Natural killer cell (primary cell): ENCODE measurements around the gene BACH2. TPM values are rescaled to one million over a fixed set of nuclear protein-coding genes. Genes with fewer than 3 reads are reported as not detected.

Source experiments
- ATAC-seq, 3 donors: fragments of 150-1000 bp in 2 of 3; fragments of 200-7000 bp in 1 of 3; cut with Tn5 transposase; 1 replicate in 1 of 3; 2 replicates in 2 of 3; pipeline ENCODE4 v1.10.0; 2021; ENCODE audit warnings: mild to moderate bottlenecking in 2 of 3, moderate library complexity in 2 of 3
- DNase-seq, 2 donors: peaks; one replicate each; pipeline versions ENCODE4 v3.0.0 to v3.0.0-alpha.2; 2013 to 2021; ENCODE audit warnings: mixed read lengths in 1 of 2
- H3K27ac ChIP-seq: one replicate; pipeline ENCODE4 v1.5.1; 2013; ENCODE audit warnings: mild to moderate bottlenecking, low read length
- H3K27me3 ChIP-seq: one replicate; pipeline ENCODE4 v1.6.1; 2013; ENCODE audit warnings: low read length; ENCODE audit not compliant: control insufficient read depth, insufficient read depth
- H3K36me3 ChIP-seq: one replicate; pipeline ENCODE4 v1.6.1; 2013; ENCODE audit warnings: low read length; ENCODE audit not compliant: control insufficient read depth, insufficient read depth
- H3K4me1 ChIP-seq: one replicate; pipeline ENCODE4 v1.6.1; 2013; ENCODE audit warnings: low read length; ENCODE audit not compliant: control insufficient read depth, insufficient read depth
- H3K4me3 ChIP-seq: one replicate; pipeline ENCODE4 v1.5.1; 2013; ENCODE audit warnings: low read length
- H3K9me3 ChIP-seq: one replicate; pipeline ENCODE4 v1.6.1; 2013; ENCODE audit warnings: low read length; ENCODE audit not compliant: control insufficient read depth, insufficient read depth
- H3K27ac Mint-ChIP-seq, 2 donors: one replicate each; pipeline ENCODE4 v1.8.0; 2022; ENCODE audit warnings: mild to moderate bottlenecking in 2 of 2, mixed read lengths in 2 of 2, moderate library complexity in 1 of 2
- H3K27me3 Mint-ChIP-seq, 2 donors: one replicate each; pipeline ENCODE4 v1.8.0; 2022; ENCODE audit warnings: low read depth in 2 of 2, mixed read lengths in 2 of 2
- H3K36me3 Mint-ChIP-seq: one replicate; pipeline ENCODE4 v1.8.0; 2022; ENCODE audit warnings: mixed read lengths
- H3K4me1 Mint-ChIP-seq, 2 donors: one replicate each; pipeline ENCODE4 v1.8.0; 2022; ENCODE audit warnings: mixed read lengths in 2 of 2
- H3K4me3 Mint-ChIP-seq: one replicate; pipeline ENCODE4 v1.8.0; 2022; ENCODE audit warnings: mild to moderate bottlenecking, moderate library complexity, mixed read lengths
- H3K9me3 Mint-ChIP-seq, 2 donors: one replicate each; pipeline ENCODE4 v1.8.0; 2022; ENCODE audit warnings: mixed read lengths in 2 of 2
- WGBS: methylation state at CpG from one replicate; pipeline ENCODE4 v1.1.7; 2013; ENCODE audit warnings: missing lambda C conversion rate; ENCODE audit not compliant: insufficient coverage; 5-methylcytosine and 5-hydroxymethylcytosine counted together
- intact Hi-C: fragments of 100-400 bp; cut with micrococcal nuclease; formaldehyde crosslinking; loops from one replicate; pipeline ENCODE4 v1.14.2; 2022
- total RNA-seq, 4 donors: library from RNA; stranded (reverse); fragments of 120-200 nt in 1 of 4; gene quantifications; one replicate each; pipeline versions ENCODE4 v1.2.3 to v1.2.4, GENCODE V29; 2013 to 2022
- TF ChIP-seq, protein P1 (sequence below): fragments of 200-600 bp; IDR thresholded peaks from one replicate; pipeline ENCODE4 v1.8.0; 2022; ENCODE audit warnings: antibody characterized with exemption

BACH2 gene
- total RNA-seq, 3 donors from 2014 or later (not counting 1 experiment from before 2014, with no cell fraction given), result 32.1 to 37.8 (median 32.7) TPM

DNA sequence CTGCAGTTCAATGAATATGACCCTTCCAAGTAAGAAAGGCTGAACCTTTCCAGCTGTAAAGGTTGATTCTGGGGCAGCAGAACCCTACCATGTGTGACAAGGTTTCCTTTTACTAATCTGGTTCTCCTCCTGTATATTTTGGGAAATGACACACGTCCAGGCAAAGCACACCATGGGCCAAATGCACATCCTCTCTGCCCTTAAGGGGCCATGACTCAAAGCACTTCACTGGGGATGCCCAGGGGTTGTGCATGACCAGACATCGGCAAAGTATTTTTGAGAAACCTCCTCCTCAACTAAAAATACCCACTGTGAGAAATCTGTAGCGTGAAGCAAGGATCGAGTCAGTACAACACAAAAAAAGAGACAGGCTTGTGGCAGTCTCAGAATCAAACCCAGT lies 174.7 kb downstream of the BACH2 start:
- Mint-ChIP-seq H3K27me3 (peaks cover 0 to 4% of the 10 kb centered on the region in 2 donors), H3K27ac (no peak overlapping the region), H3K4me1 (peaks cover 0 to 14% of the 10 kb centered on the region in 2 donors), H3K36me3 (no peaks in the 10 kb centered on the region), H3K4me3 (no peak overlapping the region), H3K9me3 (no peaks in the 10 kb centered on the region)
- intact Hi-C loops, result no loop called here
- TF ChIP-seq, protein P1, sequence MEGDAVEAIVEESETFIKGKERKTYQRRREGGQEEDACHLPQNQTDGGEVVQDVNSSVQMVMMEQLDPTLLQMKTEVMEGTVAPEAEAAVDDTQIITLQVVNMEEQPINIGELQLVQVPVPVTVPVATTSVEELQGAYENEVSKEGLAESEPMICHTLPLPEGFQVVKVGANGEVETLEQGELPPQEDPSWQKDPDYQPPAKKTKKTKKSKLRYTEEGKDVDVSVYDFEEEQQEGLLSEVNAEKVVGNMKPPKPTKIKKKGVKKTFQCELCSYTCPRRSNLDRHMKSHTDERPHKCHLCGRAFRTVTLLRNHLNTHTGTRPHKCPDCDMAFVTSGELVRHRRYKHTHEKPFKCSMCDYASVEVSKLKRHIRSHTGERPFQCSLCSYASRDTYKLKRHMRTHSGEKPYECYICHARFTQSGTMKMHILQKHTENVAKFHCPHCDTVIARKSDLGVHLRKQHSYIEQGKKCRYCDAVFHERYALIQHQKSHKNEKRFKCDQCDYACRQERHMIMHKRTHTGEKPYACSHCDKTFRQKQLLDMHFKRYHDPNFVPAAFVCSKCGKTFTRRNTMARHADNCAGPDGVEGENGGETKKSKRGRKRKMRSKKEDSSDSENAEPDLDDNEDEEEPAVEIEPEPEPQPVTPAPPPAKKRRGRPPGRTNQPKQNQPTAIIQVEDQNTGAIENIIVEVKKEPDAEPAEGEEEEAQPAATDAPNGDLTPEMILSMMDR, result no peak
- Histone ChIP-seq H3K9me3 (no peaks in the 10 kb centered on the region), H3K27me3 (no peaks in the 10 kb centered on the region), H3K27ac (no peak overlapping the region), H3K4me3 (no peak overlapping the region), H3K36me3 (no peaks in the 10 kb centered on the region), H3K4me1 (no peaks in the 10 kb centered on the region)
- ATAC-seq (no peak), DNase-seq (no peak)
- WGBS, result 81% methylated on average over 4 of the region's 4 CpGs

DNA sequence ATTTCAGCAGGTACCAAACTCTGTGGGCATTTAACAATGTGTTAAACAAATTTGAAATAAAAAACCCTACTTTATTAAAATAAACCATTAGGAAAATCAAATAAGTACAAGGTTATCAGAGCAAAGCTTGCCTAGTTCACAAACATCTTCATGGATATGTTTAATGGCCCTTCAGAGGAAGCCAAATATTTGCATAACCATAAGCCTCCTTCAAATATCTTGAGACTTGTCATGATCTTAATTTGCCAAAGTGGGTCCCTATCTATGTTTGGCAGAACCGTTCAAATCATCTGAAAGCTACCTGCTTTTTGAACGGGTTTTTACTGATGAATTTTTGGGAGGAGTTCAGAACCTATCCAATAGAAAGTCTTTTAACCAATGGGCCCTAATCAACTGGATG lies 176.3 kb downstream of the BACH2 start:
- TF ChIP-seq, protein P1, result no peak
- Histone ChIP-seq H3K4me3 (no peak overlapping the region), H3K4me1 (no peaks in the 10 kb centered on the region), H3K36me3 (no peaks in the 10 kb centered on the region), H3K27ac (no peak overlapping the region), H3K27me3 (no peaks in the 10 kb centered on the region), H3K9me3 (no peaks in the 10 kb centered on the region)
- no peak overlapping the region for H3K27ac Mint-ChIP-seq
- ATAC-seq (no peak), DNase-seq (no peak)
- 78% methylated on average over 2 of the region's 2 CpGs for WGBS
- no peaks in the 10 kb centered on the region for H3K4me1 Mint-ChIP-seq
- H3K9me3 Mint-ChIP-seq, result no peaks in the 10 kb centered on the region
- peaks cover 0 to 4% of the 10 kb centered on the region in 2 donors for H3K27me3 Mint-ChIP-seq
- intact Hi-C loops, result no loop called here
- H3K36me3 Mint-ChIP-seq, result no peaks in the 10 kb centered on the region
- no peak overlapping the region for H3K4me3 Mint-ChIP-seq

DNA sequence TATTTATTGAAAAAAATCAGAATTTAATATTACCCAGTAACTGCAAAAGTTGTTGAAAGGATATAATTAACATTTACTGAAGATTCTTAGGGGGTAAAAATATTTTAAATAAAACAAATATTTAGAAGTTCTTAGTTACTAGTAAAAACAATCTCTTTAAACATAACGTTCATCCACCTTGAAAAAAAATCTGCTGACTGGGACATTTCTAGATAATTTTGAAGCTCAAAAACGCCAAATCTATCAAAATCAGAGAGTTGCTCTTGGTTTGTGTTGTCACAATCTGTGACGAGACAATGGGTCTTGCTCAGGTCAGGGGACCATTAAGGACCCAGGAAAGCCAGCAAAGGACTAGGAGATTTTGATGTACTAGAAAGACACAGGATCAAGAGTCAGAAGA lies 177.0 kb downstream of the BACH2 start:
- Mint-ChIP-seq H3K36me3 (no peaks in the 10 kb centered on the region), H3K4me3 (no peak overlapping the region)

DNA sequence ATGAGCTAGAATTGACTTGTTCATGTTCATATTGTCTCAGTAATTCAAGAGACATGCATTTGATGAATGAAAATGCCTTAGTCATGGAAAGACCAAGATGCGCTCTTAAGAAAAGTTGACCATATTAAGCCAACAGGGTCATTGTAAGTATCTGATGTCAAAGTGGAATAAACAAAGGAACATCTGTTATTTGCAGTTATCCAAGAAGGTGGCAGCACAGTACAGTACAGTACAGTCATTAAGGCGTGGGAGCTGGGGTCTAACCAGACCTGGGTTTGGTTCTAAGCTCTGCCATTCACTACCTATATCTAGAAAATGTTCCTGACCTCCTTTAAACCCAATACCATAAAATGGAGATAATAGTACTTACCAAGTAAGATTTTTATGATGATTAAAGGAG lies 178.1 kb downstream of the BACH2 start:
- no peaks in the 10 kb centered on the region for H3K27me3 ChIP-seq
- H3K36me3 ChIP-seq, result no peaks in the 10 kb centered on the region
- H3K4me3 Mint-ChIP-seq, result no peak overlapping the region
- TF ChIP-seq, protein P1, result no peak
- H3K9me3 ChIP-seq, result no peaks in the 10 kb centered on the region
- intact Hi-C loops, result no loop called here
- no peak for DNase-seq
- no peak overlapping the region for H3K27ac ChIP-seq
- no peak for ATAC-seq
- no peak overlapping the region for H3K27ac Mint-ChIP-seq
- H3K9me3 Mint-ChIP-seq, result no peaks in the 10 kb centered on the region
- no peaks in the 10 kb centered on the region for H3K4me1 Mint-ChIP-seq
- peaks cover 0 to 4% of the 10 kb centered on the region in 2 donors for H3K27me3 Mint-ChIP-seq
- no peak overlapping the region for H3K4me3 ChIP-seq
- peaks cover 5% of the 10 kb centered on the region for H3K36me3 Mint-ChIP-seq
- no peaks in the 10 kb centered on the region for H3K4me1 ChIP-seq
- 95% methylated on average over 2 of the region's 2 CpGs for WGBS

More for the DNA sequence above, 177.0 kb downstream of the BACH2 start:
- H3K27me3 ChIP-seq, result no peaks in the 10 kb centered on the region
- H3K4me3 ChIP-seq, result no peak overlapping the region
- intact Hi-C loops, result no loop called here
- Mint-ChIP-seq H3K27ac (no peak overlapping the region), H3K27me3 (peaks cover 0 to 4% of the 10 kb centered on the region in 2 donors), H3K9me3 (no peaks in the 10 kb centered on the region), H3K4me1 (no peaks in the 10 kb centered on the region)
- no peaks in the 10 kb centered on the region for H3K9me3 ChIP-seq
- TF ChIP-seq, protein P1, result no peak
- H3K36me3 ChIP-seq, result no peaks in the 10 kb centered on the region
- DNase-seq (no peak), ATAC-seq (no peak)
- H3K4me1 ChIP-seq, result no peaks in the 10 kb centered on the region
- WGBS, result 94% methylated on average over 3 of the region's 3 CpGs
- no peak overlapping the region for H3K27ac ChIP-seq
